PC-9 (cell line): Measurements from ENCODE around the gene IQSEC1. TPM values are rescaled to one million over a fixed set of nuclear protein-coding genes. Genes with fewer than 3 reads are reported as not detected.

Experiments
- BruUV-seq: library from RNA; stranded (reverse); fragments of 400-500 nt; replicated peaks from 2 replicates; lab custom pipeline; 2021; lab: Mats Ljungman, UMichigan
- CTCF ChIA-PET: fragments of 300-600 bp; sonication (Branson Sonifier 250); formaldehyde crosslinking; loops from one replicate; lab custom pipeline; 2022; ENCODE audit warnings: antibody characterized with exemption; lab: Charles Lee
- POLR2A ChIA-PET: fragments of 300-600 bp; sonication (Branson Sonifier 250); formaldehyde crosslinking; loops from one replicate; lab custom pipeline; 2022; ENCODE audit warnings: antibody characterized with exemption; ENCODE audit not compliant: unreplicated experiment; lab: Charles Lee
- DNase-seq, 2 experiments: peaks; one replicate each; pipeline versions ENCODE4 v3.0.0 to v3.0.0-alpha.2; 2015 to 2022; ENCODE audit warnings: mixed read lengths in 1 of 2
- H2AFZ ChIP-seq: fragments of 200-600 bp; sonication (generic); 2 replicates; pipeline ENCODE4 v1.8.1; 2017; ENCODE audit warnings: antibody characterized with exemption
- H3F3A ChIP-seq: fragments of 200-600 bp; sonication (generic); 2 replicates; pipeline ENCODE4 v1.8.1; 2017; ENCODE audit warnings: antibody characterized with exemption, mild to moderate bottlenecking, low read depth; ENCODE audit not compliant: insufficient read depth
- H3K27ac ChIP-seq: fragments of 200-600 bp; sonication (generic); 2 replicates; pipeline ENCODE4 v1.6.1; 2016; ENCODE audit warnings: mixed run types
- H3K27me3 ChIP-seq: fragments of 200-600 bp; sonication (generic); 2 replicates; pipeline ENCODE4 v1.6.1; 2016; ENCODE audit warnings: low read depth, mixed run types; ENCODE audit not compliant: insufficient read depth
- H3K36me3 ChIP-seq: fragments of 200-600 bp; sonication (generic); 2 replicates; pipeline ENCODE4 v1.6.1; 2016; ENCODE audit warnings: low read depth, mixed run types
- H3K4me1 ChIP-seq: fragments of 200-600 bp; sonication (generic); replicated peaks from 2 replicates; pipeline ENCODE4 v1.6.1; 2016; ENCODE audit warnings: mixed run types; ENCODE audit not compliant: insufficient read depth
- H3K4me2 ChIP-seq: fragments of 200-600 bp; sonication (generic); 2 replicates; pipeline ENCODE4 v1.6.1; 2017; ENCODE audit warnings: mixed run types
- H3K4me3 ChIP-seq: fragments of 200-600 bp; sonication (generic); 2 replicates; pipeline ENCODE4 v1.6.1; 2016; ENCODE audit warnings: mixed run types
- H3K79me2 ChIP-seq: fragments of 200-600 bp; sonication (generic); 2 replicates; pipeline ENCODE4 v1.6.1; 2017; ENCODE audit warnings: low read depth, mixed run types
- H3K9me2 ChIP-seq: fragments of 200-600 bp; sonication (generic); 2 replicates; pipeline ENCODE4 v1.8.1; 2017; ENCODE audit warnings: mild to moderate bottlenecking; ENCODE audit not compliant: insufficient read depth
- H3K9me3 ChIP-seq: fragments of 200-600 bp; sonication (generic); 2 replicates; pipeline ENCODE4 v1.8.1; 2016; ENCODE audit warnings: low read depth; ENCODE audit not compliant: insufficient read depth
- H4K20me1 ChIP-seq: fragments of 200-600 bp; sonication (generic); 2 replicates; pipeline ENCODE4 v1.8.1; 2017; ENCODE audit not compliant: insufficient read depth
- EZH2 ChIP-seq: fragments of 200-600 bp; sonication (generic); IDR thresholded peaks from 2 replicates; pipeline ENCODE4 v1.8.0; 2017; ENCODE audit warnings: antibody characterized with exemption, low read depth
- intact Hi-C: fragments of 100-400 bp; cut with micrococcal nuclease; formaldehyde crosslinking; loops from one replicate; pipeline ENCODE4 v1.10.0; 2022; ENCODE audit not compliant: unreplicated experiment
- total RNA-seq: library from RNA; stranded (reverse); gene quantifications from 2 replicates; pipeline ENCODE4 v1.2.3, GENCODE V29; 2021
- TF ChIP-seq, protein P1 (sequence below): fragments of 200-600 bp; sonication (generic); conservative IDR thresholded peaks from 2 replicates; pipeline ENCODE4 v1.6.1; 2017; ENCODE audit warnings: mixed run types, antibody characterized with exemption, mild to moderate bottlenecking, moderate library complexity

The IQSEC1 gene
- total RNA-seq, 1 experiment from 2014 or later: 30.7 TPM

DNA sequence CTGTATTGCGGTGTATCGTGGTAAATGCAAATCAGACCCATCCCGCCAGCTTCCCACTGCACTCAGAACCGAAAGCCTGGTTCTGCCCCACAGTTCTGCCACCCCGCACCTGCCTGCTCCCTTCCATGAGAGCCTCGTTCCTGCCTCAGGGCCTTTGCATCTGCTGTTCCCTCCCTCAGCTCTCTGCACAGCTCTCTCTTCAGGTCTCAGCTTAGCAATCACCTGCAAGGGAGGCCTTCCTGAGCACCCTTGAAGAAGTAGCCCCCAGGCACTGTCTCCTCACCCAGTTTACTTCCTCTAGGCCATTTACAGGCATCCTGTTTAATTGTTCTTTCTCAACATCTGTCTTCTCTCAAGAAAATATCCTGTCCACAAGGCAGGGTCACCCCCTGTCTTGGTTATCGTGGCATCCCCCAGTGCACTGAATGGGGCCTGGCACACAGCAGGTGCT, 13.3 kb upstream of the IQSEC1 start:
- Histone ChIP-seq H2AFZ (no peak overlapping the region), H3K4me2 (no peak overlapping the region), H3K36me3 (no peaks in the 10 kb centered on the region), H4K20me1 (no peaks in the 10 kb centered on the region), H3K4me3 (no peak overlapping the region), H3K9me2 (no peaks in the 10 kb centered on the region), H3K4me1 (no peaks in the 10 kb centered on the region), H3K27me3 (no peaks in the 10 kb centered on the region), H3K79me2 (no peaks in the 10 kb centered on the region), H3K9me3 (no peaks in the 10 kb centered on the region), H3F3A (no peaks in the 10 kb centered on the region; the same call in 1 of the 2 replicates), H3K27ac (no peak overlapping the region)
- ChIA-PET POLR2A (interaction anchor here (0.6 kb wide), 1 partner anchor 67 kb away, joined by 3 read pairs; no protein-coding TSS in a partner anchor), CTCF (no interaction called here)
- intact Hi-C loops: no loop called here
- BruUV-seq: no TSS peak
- TF ChIP-seq, protein P1, sequence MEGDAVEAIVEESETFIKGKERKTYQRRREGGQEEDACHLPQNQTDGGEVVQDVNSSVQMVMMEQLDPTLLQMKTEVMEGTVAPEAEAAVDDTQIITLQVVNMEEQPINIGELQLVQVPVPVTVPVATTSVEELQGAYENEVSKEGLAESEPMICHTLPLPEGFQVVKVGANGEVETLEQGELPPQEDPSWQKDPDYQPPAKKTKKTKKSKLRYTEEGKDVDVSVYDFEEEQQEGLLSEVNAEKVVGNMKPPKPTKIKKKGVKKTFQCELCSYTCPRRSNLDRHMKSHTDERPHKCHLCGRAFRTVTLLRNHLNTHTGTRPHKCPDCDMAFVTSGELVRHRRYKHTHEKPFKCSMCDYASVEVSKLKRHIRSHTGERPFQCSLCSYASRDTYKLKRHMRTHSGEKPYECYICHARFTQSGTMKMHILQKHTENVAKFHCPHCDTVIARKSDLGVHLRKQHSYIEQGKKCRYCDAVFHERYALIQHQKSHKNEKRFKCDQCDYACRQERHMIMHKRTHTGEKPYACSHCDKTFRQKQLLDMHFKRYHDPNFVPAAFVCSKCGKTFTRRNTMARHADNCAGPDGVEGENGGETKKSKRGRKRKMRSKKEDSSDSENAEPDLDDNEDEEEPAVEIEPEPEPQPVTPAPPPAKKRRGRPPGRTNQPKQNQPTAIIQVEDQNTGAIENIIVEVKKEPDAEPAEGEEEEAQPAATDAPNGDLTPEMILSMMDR: no peak
- TF ChIP-seq EZH2: no peak
- no peak for DNase-seq

DNA sequence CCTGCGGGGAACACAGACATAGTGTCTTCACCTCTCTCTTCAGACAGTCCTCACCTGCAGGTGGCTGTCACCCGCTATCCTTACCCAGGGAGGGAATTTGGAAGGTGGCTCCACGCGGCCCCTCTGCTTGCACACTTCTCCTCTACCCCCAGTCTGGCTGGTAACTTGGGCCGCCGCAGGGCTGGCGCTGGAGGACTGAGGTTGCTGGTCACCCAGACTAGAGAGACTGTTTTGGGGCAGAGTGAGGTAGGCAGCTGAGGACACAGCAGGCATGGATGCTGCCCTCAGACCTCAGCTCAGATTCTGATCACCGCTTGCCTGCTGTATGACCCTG, 12.6 kb upstream of the IQSEC1 start:
- Histone ChIP-seq H3K4me1 (no peaks in the 10 kb centered on the region), H3K79me2 (no peaks in the 10 kb centered on the region), H3K4me2 (no peak overlapping the region), H3K9me3 (no peaks in the 10 kb centered on the region), H2AFZ (no peak overlapping the region), H3K4me3 (no peak overlapping the region), H3K9me2 (no peaks in the 10 kb centered on the region), H3F3A (no peaks in the 10 kb centered on the region; the same call in 1 of the 2 replicates), H3K27me3 (no peaks in the 10 kb centered on the region), H3K27ac (no peak overlapping the region), H3K36me3 (no peaks in the 10 kb centered on the region), H4K20me1 (no peaks in the 10 kb centered on the region)
- CTCF ChIA-PET: no interaction called here
- BruUV-seq: no TSS peak
- no peak for DNase-seq
- POLR2A ChIA-PET: interaction anchor here (0.5 kb wide), 1 partner anchor 202 kb away, joined by 3 read pairs; no protein-coding TSS in a partner anchor
- no peak for TF ChIP-seq EZH2
- intact Hi-C loops: no loop called here

DNA sequence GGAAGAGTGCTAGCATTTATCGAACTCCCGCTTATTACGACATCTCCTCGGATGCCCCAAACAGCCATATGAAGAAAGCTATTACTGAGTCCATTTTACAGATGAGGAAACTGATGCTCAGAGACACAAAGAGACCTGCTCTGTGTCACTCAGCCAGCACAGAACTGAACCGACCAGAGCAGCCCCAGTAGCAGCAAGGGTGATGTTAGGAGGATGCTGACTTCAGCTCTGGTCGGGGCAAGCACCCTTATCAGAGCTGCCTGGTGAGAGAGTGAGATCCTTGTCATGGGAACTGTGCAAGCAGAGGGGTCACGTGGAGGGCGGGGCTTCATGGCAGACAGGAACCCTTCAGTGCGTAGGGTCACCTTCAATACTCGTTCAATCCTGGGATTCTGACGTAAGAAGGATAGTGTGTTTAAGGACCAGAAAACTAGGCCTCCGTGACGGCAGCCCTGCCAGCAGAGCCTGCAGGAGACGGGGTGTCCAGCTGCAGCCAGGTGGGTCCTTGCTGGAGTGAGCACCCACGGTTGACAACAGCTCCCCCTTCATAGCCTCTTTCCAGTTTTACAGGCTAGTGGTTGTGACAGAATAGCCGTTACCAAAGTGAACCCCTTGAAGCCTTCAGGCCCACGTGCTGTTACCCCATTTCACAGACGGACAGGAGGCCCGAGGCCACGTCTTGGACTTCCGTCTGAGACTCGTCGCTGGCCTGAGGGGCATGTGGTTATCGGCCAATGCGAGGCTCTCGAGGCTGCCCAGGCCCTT, 12.0 kb upstream of the IQSEC1 start:
- Histone ChIP-seq H3K36me3 (no peaks in the 10 kb centered on the region), H3K27ac (no peak overlapping the region), H3K4me3 (no peak overlapping the region), H3F3A (no peaks in the 10 kb centered on the region; the same call in 1 of the 2 replicates), H3K27me3 (no peaks in the 10 kb centered on the region), H4K20me1 (no peaks in the 10 kb centered on the region), H3K4me1 (no peaks in the 10 kb centered on the region), H2AFZ (no peak overlapping the region), H3K9me2 (no peaks in the 10 kb centered on the region), H3K9me3 (no peaks in the 10 kb centered on the region), H3K79me2 (no peaks in the 10 kb centered on the region), H3K4me2 (no peak overlapping the region)
- BruUV-seq: no TSS peak
- ChIA-PET CTCF (no interaction called here), POLR2A (interaction anchor here (0.5 kb wide), 1 partner anchor 201 kb away, joined by 3 read pairs; no protein-coding TSS in a partner anchor)
- intact Hi-C loops: no loop called here
- TF ChIP-seq, protein P1: no peak
- TF ChIP-seq EZH2: no peak
- no peak for DNase-seq
